ENCODE results near the gene GTF2H2C. TPM values are rescaled to one million over a fixed set of nuclear protein-coding genes. Genes with fewer than 3 reads are reported as not detected.
"Not testable (repeated sequence)": the region's sequence is repeated elsewhere in the genome, so short reads cannot be mapped to it uniquely, and the experiment has no call there.

GTF2H2C gene
- total RNA-seq, 5 donors from 2014 or later (not counting 1 experiment from before 2014, with no cell fraction given): 27.8 to 46.6 (median 35.1) TPM

- CTCF ChIA-PET; H3K9me3 ChIP-seq; H3K27me3 Mint-ChIP-seq; H3K27ac ChIP-seq (ENCODE audit: low read length); H3K9me3 Mint-ChIP-seq; H3K4me3 Mint-ChIP-seq; ATAC-seq (replicated peaks in 1 of 4); H3K36me3 Mint-ChIP-seq; H3K27ac Mint-ChIP-seq; H3K4me1 ChIP-seq (ENCODE audit: control insufficient read depth in 1 of 2, extremely low read depth in 1 of 2, insufficient read depth in 2 of 2, low read length in 2 of 2); DNase-seq; H3K36me3 ChIP-seq (ENCODE audit: control insufficient read depth in 2 of 2, extremely low read depth in 1 of 2, insufficient read depth in 1 of 2, low read length in 1 of 2); H3K27me3 ChIP-seq (replicated peaks in 1 of 2; ENCODE audit: control insufficient read depth in 2 of 2, extremely low read depth in 1 of 2, insufficient read depth in 2 of 2, low read length in 1 of 2); H3K4me1 Mint-ChIP-seq; POLR2A ChIA-PET; H3K4me3 ChIP-seq (ENCODE audit: control insufficient read depth in 1 of 2, extremely low read depth in 1 of 2, low read length in 1 of 2): not testable (repeated sequence)
- no CpG with 5 or more reads among the region's 7 CpGs for WGBS (ENCODE audit: insufficient coverage)
Measured at GRCh38 chr5:69544602-69545001, 15.4 kb upstream of the GTF2H2C start.

GRCh38 chr5:69560587-69561431 is 818 bp downstream of the GTF2H2C start:
- peak overlapping the region; percentile 31 to 38 for H3K4me3 ChIP-seq (ENCODE audit: control insufficient read depth in 1 of 2, extremely low read depth in 1 of 2, low read length in 1 of 2)
- H3K27me3 ChIP-seq (replicated peaks in 1 of 2; ENCODE audit: control insufficient read depth in 2 of 2, extremely low read depth in 1 of 2, insufficient read depth in 2 of 2, low read length in 1 of 2); H3K4me1 ChIP-seq (ENCODE audit: control insufficient read depth in 1 of 2, extremely low read depth in 1 of 2, insufficient read depth in 2 of 2, low read length in 2 of 2); DNase-seq; H3K27ac ChIP-seq (ENCODE audit: low read length); CTCF ChIA-PET; H3K9me3 Mint-ChIP-seq; POLR2A ChIA-PET; H3K27me3 Mint-ChIP-seq; H3K36me3 ChIP-seq (ENCODE audit: control insufficient read depth in 2 of 2, extremely low read depth in 1 of 2, insufficient read depth in 1 of 2, low read length in 1 of 2); H3K4me1 Mint-ChIP-seq; H3K9me3 ChIP-seq; H3K36me3 Mint-ChIP-seq; H3K27ac Mint-ChIP-seq: not testable (repeated sequence)
- ATAC-seq (replicated peaks in 1 of 4): peak in 1 of 4 experiments; percentile 6
- WGBS (ENCODE audit: insufficient coverage): no CpG with 5 or more reads among the region's 31 CpGs
- H3K4me3 Mint-ChIP-seq: peak overlapping the region; percentile 57 to 92 (median 59)

DNA sequence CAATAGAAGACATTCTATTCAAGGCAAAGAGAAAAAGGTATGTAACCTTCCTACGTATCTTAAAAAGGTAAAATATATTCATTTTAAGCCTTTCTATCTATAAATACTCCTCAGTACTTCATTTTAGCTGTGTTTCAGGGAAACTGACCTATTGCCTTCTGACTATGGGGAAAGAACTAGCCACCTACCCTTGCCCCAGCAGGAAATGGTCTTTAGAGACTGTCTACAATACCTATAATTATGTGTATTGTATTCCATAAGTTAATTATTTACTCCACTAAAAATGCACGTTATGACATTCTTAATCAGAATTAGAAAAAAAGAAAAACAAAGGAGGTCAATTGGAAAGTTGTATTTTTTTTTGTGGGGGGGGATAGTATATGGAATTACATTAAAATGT is 6.2 kb downstream of the GTF2H2C start:
- POLR2A ChIA-PET; DNase-seq; H3K4me1 Mint-ChIP-seq; H3K4me1 ChIP-seq (ENCODE audit: control insufficient read depth in 1 of 2, extremely low read depth in 1 of 2, insufficient read depth in 2 of 2, low read length in 2 of 2); H3K36me3 ChIP-seq (ENCODE audit: control insufficient read depth in 2 of 2, extremely low read depth in 1 of 2, insufficient read depth in 1 of 2, low read length in 1 of 2); H3K4me3 Mint-ChIP-seq; ATAC-seq (replicated peaks in 1 of 4); H3K4me3 ChIP-seq (ENCODE audit: control insufficient read depth in 1 of 2, extremely low read depth in 1 of 2, low read length in 1 of 2); CTCF ChIA-PET; H3K27me3 ChIP-seq (replicated peaks in 1 of 2; ENCODE audit: control insufficient read depth in 2 of 2, extremely low read depth in 1 of 2, insufficient read depth in 2 of 2, low read length in 1 of 2); H3K27ac Mint-ChIP-seq; H3K9me3 ChIP-seq; H3K27ac ChIP-seq (ENCODE audit: low read length); H3K27me3 Mint-ChIP-seq; H3K9me3 Mint-ChIP-seq; H3K36me3 Mint-ChIP-seq: not testable (repeated sequence)
- no CpG with 5 or more reads among the region's 2 CpGs for WGBS (ENCODE audit: insufficient coverage)

GRCh38 chr5:69568072-69568471 is 8.1 kb downstream of the GTF2H2C start:
- no CpG with 5 or more reads among the region's 2 CpGs for WGBS (ENCODE audit: insufficient coverage)
- ATAC-seq (replicated peaks in 1 of 4); H3K4me3 ChIP-seq (ENCODE audit: control insufficient read depth in 1 of 2, extremely low read depth in 1 of 2, low read length in 1 of 2); CTCF ChIA-PET; H3K9me3 ChIP-seq; H3K27ac ChIP-seq (ENCODE audit: low read length); H3K27ac Mint-ChIP-seq; H3K36me3 Mint-ChIP-seq; H3K4me3 Mint-ChIP-seq; H3K9me3 Mint-ChIP-seq; H3K27me3 Mint-ChIP-seq; H3K27me3 ChIP-seq (replicated peaks in 1 of 2; ENCODE audit: control insufficient read depth in 2 of 2, extremely low read depth in 1 of 2, insufficient read depth in 2 of 2, low read length in 1 of 2); H3K4me1 ChIP-seq (ENCODE audit: control insufficient read depth in 1 of 2, extremely low read depth in 1 of 2, insufficient read depth in 2 of 2, low read length in 2 of 2); H3K4me1 Mint-ChIP-seq; H3K36me3 ChIP-seq (ENCODE audit: control insufficient read depth in 2 of 2, extremely low read depth in 1 of 2, insufficient read depth in 1 of 2, low read length in 1 of 2); DNase-seq; POLR2A ChIA-PET: not testable (repeated sequence)

- H3K4me1 Mint-ChIP-seq; H3K4me1 ChIP-seq (ENCODE audit: control insufficient read depth in 1 of 2, extremely low read depth in 1 of 2, insufficient read depth in 2 of 2, low read length in 2 of 2); H3K36me3 ChIP-seq (ENCODE audit: control insufficient read depth in 2 of 2, extremely low read depth in 1 of 2, insufficient read depth in 1 of 2, low read length in 1 of 2); H3K9me3 ChIP-seq; H3K27ac Mint-ChIP-seq; DNase-seq; H3K4me3 Mint-ChIP-seq; H3K9me3 Mint-ChIP-seq; CTCF ChIA-PET; POLR2A ChIA-PET; H3K27ac ChIP-seq (ENCODE audit: low read length); H3K36me3 Mint-ChIP-seq; H3K4me3 ChIP-seq (ENCODE audit: control insufficient read depth in 1 of 2, extremely low read depth in 1 of 2, low read length in 1 of 2); H3K27me3 ChIP-seq (replicated peaks in 1 of 2; ENCODE audit: control insufficient read depth in 2 of 2, extremely low read depth in 1 of 2, insufficient read depth in 2 of 2, low read length in 1 of 2); H3K27me3 Mint-ChIP-seq; ATAC-seq (replicated peaks in 1 of 4): not testable (repeated sequence)
- WGBS (ENCODE audit: insufficient coverage): no CpG with 5 or more reads among the region's 2 CpGs
Measured at GRCh38 chr5:69583356-69583755, 23.4 kb downstream of the GTF2H2C start.

GRCh38 chr5:69596114-69596840 is 36.3 kb downstream of the GTF2H2C start:
- H3K9me3 Mint-ChIP-seq; H3K4me3 Mint-ChIP-seq; POLR2A ChIA-PET; H3K27me3 Mint-ChIP-seq; H3K9me3 ChIP-seq; H3K27me3 ChIP-seq (replicated peaks in 1 of 2; ENCODE audit: control insufficient read depth in 2 of 2, extremely low read depth in 1 of 2, insufficient read depth in 2 of 2, low read length in 1 of 2); H3K27ac Mint-ChIP-seq; H3K36me3 Mint-ChIP-seq; ATAC-seq (replicated peaks in 1 of 4); H3K4me1 ChIP-seq (ENCODE audit: control insufficient read depth in 1 of 2, extremely low read depth in 1 of 2, insufficient read depth in 2 of 2, low read length in 2 of 2); CTCF ChIA-PET; H3K4me3 ChIP-seq (ENCODE audit: control insufficient read depth in 1 of 2, extremely low read depth in 1 of 2, low read length in 1 of 2); H3K27ac ChIP-seq (ENCODE audit: low read length); H3K4me1 Mint-ChIP-seq; H3K36me3 ChIP-seq (ENCODE audit: control insufficient read depth in 2 of 2, extremely low read depth in 1 of 2, insufficient read depth in 1 of 2, low read length in 1 of 2); DNase-seq: not testable (repeated sequence)
- WGBS (ENCODE audit: insufficient coverage): no CpG with 5 or more reads among the region's 7 CpGs

Data from T-cell (primary cell).